ENCODE data around the gene GEMIN7.
"Not testable (repeated sequence)": the region's sequence is repeated elsewhere in the genome, so short reads cannot be mapped to it uniquely, and the experiment has no call there.

GEMIN7 gene

DNA sequence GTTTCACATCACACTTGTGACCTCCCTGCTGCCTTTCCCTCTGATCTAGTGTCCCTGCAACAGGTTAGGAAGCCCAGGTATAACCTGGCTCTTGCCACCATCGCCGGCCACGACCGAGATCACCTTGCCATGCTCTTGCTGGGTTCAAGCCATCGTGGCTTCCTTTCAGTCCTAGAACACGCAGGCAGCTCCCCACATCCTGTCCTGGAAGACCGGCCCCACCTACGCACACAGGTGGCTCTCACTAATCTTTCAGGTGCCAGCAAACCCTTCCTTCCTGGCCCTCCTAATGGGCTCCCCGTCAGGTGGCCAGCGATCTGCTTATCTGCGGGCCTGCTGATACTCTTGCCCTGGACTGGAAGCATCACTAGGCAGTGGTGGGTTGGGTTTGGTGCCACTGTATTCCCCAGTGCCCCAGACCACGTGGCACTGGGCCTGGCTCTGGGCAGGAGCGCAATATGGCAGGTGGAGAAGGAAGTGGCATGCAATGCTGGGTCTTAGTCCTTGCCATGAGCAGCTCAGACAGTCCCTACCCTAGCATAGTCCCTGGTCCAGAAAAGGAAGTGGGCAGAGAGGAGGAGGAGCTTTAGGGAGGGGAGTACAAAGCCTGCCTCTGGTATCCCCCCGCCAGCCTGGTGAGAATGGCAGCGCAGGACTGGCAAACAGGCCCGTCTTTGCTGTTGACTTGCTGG, 25.7 kb downstream of the GEMIN7 start:
- DNase-seq (ENCODE audit: low spot score), result no peak

DNA sequence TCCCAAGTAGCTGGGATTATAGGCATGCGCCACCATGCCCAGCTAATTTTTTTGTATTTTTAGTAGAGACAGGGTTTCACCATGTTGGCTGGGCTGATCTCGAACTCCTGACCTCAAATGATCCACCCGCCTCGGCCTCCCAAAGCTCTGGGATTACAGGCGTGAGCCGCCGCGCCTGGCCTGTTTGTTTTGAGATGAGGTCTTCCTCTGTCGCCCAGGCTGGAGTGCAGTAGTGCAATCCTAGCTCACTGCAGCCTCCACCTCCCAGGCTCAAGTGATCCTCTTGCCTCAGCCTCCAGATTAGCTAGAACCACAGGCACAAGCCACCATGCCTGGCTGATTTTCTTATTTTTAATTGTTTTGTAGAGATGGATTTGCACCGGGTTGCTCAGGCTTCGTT, 27.3 kb downstream of the GEMIN7 start:
- not testable (repeated sequence) for DNase-seq (ENCODE audit: low spot score)

DNA sequence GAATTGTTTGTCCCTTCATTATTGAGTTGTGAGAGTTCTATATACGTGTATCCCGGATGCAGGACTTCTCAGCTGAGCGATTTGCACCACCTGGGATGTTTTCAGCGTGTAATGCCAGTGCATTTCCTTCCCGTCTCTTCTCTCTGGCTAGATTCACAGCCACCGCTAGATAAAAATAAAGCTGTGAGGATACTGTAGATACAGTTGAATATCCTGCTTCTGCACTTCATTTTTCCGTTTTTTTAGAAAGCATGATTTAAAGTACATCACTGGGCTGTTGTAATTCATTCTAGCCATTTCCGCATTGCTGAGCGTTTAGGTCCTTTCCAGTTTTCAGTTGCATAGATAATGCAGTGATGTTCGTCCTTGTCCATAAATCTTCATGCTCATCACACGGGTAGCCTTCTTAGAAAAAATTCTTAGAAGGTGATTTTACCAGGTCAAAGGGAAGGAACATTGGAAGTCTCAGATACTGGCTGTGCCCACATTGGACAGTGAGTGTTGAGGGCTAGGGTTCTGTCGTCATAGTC, 28.6 kb downstream of the GEMIN7 start:
- DNase-seq (ENCODE audit: low spot score), result no peak

DNA sequence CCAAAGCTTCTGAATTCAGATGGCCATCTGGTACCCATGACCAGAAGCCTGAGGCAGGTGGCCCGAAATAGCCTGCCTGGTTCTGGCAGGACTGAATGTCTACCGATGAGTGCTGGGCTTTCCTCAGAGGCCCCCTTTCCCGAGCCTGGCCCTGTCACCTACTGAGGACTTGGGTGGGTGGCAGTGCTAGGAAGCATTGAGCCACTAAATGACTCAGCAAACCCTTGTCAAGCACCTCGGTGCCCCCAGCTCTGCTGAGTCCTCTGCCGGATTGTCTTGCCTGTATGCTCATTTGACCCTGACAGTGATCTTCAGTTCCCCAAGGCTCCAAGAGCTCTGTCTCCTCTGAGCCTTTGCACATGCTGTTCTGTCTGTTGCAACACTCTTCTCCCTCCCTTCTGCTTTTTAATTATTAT, 31.8 kb downstream of the GEMIN7 start:
- DNase-seq (ENCODE audit: low spot score), result no peak

DNA sequence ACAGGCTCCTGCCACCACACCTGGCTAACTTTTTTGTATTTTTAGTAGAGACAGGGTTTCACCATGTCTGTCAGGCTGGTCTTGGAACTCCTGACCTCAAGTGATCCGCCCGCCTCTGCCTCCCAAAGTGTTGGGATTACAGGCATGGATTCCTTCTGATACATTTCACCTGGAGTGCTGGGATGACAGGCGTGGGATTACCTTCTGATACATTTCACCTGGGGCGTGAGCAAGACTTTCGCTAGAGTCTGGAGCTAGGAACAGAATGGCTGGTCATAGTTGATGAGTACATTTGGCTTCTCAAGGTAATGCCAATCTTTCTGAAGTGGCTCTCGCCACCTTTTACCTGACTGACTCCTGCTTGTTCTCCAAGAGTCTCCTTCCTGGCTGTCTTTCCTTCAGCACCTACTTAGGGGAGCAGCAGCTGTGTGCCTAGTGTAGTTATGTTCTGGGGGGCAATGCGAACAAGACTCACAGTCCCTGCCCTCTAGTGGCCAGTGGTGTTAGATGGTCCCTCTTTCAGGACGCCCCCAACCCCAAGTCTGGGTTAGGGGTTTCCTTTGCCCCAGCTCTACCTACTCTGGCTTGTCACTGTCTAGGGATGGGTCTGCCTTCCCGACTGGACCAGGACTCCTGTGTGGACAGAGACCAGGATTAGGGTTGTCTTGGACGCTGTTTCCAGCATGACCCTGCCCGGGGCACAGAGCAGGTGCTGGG, 33.2 kb downstream of the GEMIN7 start:
- no peak for DNase-seq (ENCODE audit: low spot score)

DNA sequence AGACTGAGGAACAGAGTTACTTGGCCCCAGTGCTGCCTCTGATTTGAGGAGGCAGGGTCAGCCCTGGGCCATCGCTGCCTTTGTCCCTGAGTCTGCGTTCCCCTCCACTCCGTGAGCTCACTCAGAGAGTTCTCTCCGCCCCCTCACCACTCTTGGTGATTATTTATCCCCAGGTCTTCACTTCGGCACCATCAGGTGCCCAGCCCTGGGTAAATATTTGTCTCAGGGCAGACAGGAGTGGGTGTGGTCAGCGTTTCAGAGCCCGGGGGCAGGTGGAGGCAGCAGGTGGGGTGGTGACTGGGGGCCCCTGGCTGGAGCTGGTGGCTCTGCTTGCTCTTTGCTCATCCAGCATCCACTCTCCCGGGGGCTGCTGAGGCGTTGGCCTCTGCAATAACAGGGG, 34.6 kb downstream of the GEMIN7 start:
- no peak for DNase-seq (ENCODE audit: low spot score)

DNA sequence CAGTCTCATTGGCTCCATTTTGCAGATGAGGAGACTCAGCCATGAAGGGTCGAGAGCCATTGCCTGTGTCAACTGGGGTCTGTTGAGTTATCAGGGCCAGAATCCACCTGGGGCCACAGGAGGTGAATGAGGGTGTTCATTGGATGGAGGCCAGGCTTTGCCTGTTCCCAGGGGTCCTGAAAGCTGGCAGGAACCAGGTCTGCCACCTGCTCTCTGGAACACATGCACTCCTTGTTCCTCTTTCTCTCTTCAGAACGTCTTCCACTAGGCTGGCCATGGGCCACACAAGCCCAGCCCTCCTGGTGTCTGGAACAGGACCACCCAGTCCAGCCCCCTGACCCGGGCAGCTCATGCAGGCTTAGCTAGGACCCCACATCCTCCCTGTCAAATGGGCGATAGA, 35.1 kb downstream of the GEMIN7 start:
- DNase-seq (ENCODE audit: low spot score), result no peak

DNA sequence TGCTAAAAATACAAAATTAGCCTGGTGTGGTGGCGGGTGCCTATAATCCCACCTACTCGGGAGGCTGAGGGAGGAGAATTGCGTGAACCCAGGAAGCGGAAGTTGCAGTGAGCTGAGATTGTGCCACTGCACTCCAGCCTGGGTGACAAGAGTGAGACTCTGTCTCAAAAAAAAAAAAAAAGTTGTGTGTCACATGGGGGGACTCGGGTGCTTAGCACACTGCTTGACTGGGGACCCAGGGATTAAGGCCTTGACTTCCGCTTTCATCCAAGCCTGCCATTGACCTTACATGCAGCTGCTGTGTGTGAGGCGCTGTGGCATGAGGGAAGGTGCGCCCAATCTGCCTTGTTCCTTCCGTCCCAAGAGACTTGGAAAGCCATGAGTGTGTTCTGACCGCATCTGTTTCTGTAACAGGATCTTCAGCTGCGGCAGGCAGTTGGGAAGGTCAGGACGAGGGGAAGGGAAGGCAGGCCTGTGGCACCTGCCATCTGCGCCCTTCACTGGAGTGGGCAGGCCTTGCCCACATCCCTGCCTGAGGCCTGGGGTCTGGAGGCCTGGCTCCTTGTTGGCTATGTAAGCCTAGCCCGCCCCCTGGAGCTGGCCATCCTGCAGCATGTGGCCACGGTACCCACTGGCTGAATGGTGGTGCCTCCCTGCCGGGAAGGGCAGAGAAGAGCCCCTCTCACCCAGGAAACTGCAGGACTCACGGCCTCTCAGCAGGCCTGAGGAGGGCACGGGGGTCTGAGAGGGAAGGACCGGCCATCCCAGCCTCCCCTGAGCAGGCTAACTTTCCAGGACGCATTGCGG, 37.0 kb downstream of the GEMIN7 start:
- DNase-seq (ENCODE audit: low spot score), result no peak

DNA sequence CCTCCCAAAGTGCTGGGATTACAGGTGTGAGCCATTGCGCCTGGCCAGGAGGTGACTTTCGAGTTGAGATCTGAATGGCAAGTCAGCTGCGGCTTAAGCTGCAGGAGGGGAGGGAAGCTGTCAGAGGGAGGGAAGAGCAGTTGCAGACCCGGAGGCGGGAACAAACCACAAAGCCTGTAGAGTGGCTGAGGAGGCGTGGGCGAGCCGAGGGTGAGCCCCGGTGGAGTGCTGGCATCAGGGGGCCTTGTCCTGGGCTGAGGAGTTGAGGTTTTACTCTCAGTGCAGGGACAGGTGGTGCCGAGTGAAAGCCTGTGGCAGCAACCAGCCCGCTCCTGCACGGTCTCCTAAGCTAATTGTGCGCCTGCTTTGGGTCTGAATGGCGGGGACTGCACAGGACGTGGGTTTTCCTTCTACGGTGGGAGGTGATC, 38.1 kb downstream of the GEMIN7 start:
- no peak for DNase-seq (ENCODE audit: low spot score)

DNA sequence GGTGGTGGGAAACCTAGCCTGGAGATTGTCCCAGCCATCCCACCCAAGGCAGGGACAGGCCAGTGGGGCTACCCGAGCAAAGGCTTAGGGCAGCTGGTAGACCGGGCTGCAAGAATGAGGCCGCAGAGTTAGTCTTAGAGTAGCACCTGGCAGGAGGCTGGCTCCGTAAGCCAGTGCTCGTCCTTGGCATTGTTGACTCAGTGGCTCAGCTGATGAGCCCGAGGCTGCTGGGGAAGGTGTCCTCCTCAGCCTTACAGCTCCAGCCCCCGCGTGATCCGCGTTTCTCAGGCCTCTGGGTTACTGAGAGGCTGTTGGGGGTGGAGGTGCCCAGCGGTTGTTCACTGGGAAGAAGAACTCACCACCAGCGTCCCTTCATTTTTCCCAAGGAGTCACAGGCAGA, 38.6 kb downstream of the GEMIN7 start:
- no peak for DNase-seq (ENCODE audit: low spot score)

DNA sequence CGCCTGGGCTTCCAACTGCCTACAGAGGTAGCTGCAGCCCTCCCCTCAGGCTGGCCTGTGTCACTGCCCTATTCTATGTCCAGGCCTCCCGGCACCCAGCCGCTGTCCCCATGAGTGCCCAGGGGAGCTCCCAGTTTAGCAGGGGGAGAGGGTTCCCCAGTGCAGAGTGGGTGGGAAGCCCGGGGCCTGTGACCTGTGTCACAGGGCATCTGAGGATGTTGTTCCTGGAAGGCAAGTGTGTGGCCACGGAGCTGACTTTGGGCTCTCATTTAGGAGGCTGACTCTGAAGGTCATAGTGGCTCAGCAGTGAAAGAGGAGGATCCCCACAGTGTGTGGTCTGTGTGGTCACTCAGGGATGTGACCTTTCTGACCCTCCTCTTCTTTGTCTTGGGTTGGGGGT, 39.0 kb downstream of the GEMIN7 start:
- DNase-seq (ENCODE audit: low spot score), result no peak

DNA sequence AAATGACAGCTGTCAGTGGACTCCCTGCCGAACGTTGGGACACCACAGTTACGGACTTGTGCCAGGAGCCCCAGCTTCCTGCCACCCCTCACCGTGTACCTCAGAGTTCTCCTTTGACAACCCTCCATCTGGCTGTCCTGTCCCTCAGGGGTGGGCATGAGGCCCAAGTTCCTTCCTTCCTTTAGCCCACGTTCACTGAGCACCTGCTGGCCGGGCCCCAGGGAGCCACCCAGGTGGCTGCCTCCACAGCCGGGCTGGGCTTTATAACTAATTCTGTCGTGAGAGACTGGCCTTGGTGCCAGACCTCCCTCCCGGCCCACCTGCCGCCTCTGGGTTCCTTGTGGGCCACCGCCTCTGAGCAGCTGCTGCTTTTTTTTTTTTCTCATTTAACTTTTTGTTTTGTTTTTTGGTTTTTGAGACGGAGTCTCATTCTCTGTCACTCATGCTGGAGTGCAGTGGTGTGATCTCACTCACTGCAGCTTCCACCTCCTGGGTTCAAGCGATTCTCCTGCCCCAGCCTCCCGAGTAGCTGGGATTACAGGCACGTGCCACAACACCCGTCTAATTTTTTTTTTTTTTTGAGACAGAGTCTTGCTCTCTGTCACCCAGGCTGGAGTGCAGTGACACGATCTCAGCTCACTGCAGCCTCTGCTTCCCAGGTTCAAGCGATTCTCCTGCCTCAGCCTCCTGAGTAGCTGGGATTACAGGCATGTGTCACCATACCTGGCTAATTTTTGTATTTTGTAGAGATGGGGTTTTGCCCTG, 39.7 kb downstream of the GEMIN7 start:
- DNase-seq (ENCODE audit: low spot score), result not testable (repeated sequence)

DNA sequence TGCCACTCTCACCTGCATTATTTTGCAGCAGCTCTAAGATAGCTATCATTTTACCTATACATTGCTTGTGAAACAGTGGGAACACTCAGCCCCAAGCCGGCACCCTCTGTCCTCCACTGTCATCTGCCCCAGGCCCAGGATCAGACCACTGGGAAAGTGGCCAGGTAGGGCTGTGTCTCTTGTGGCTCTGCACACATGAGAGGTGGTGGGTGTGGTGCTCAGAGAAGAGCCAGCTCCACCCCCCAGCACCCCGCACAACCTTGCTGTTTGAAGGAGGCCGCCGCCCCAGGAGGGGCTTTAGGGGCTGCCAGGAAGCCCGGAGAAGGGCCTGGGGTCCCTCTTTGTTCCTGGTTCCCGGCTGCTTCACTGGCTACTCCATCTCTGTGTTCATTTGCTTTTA, 40.5 kb downstream of the GEMIN7 start:
- no peak for DNase-seq (ENCODE audit: low spot score)

DNA sequence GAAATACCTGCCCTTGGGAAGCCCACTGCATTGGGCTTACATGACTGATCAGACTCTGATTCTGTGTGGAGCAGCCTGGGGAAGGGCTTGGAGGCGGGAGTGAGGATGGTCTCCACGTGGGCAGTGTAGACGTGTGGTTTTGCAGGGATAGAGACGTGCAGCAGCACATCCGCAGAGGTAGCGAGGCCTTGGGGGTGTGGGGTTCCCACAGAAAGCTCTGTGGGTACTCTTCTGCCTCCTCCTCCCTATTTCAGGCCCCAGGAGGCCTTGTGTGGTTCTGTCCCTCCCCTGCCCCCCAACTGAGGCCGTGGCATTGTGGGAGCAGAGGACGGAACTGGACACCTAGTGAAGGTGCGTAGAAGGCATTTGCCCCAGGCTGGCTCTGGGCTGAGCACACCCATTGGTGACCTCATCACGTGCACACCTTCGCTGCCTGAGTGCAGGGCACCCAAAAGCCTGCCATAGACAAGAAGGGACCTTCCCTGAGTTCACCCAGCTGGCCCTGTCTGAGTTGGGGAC, 42.8 kb downstream of the GEMIN7 start:
- no peak for DNase-seq (ENCODE audit: low spot score)

DNA sequence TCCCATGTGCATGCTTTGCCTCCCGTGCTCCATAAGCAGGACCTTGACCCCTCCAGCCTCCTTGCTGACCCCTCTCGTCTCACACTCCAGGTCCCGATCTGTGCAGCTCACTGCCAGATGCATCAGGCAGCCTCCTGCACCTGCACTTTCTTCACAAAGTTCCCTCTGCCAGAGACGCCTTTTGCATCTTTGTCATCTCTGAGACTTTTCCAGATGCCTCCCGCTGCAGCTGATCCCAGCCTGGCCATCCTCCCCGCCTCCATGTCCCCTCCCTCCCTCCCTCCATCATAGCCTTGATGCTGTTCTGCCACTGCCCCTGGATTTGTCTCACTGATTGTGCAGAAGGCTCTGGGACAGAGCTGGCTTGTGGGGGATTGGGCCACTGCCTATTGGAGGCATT, 43.8 kb downstream of the GEMIN7 start:
- DNase-seq (ENCODE audit: low spot score), result no peak

DNA sequence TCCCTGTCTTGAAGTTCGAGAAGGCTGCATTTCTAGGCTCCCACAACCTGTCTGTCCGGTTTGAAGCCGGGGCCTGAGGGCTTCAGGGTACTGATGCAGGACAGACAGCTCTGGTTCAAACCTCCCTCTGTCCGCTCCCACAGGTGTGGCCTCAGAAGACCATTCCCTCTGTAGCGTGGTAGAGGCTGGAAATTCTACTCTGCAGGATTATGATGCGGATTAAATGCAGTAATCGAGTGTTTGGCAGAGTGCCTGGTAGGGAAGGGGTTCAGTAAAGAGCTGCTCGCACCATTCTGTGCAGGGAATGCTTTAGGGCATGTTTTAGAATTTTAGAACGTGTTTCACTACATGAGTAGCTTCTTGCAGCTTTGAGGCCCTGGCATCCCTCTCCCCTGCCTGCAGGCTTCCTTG, 44.4 kb downstream of the GEMIN7 start:
- DNase-seq (ENCODE audit: low spot score), result no peak

DNA sequence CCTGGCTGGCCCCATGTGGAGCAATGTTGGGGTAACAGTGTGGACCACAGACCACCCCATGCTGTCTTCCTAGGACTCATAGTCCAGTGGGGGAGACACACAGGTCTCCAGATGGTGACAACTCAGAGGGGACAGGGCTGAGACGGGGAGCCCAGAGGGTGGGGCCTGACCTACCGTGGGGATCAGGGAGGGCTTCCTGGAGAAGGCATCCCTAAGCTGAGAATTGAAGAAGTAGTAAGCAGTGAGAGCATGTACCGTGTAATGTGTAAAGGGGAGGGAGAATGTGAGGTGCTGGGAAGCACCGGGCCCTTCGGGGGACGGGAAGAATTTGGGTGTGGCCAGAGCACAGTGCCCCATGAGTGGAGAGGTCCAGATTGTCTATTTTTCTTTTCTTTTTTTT, 45.0 kb downstream of the GEMIN7 start:
- no peak for DNase-seq (ENCODE audit: low spot score)

DNA sequence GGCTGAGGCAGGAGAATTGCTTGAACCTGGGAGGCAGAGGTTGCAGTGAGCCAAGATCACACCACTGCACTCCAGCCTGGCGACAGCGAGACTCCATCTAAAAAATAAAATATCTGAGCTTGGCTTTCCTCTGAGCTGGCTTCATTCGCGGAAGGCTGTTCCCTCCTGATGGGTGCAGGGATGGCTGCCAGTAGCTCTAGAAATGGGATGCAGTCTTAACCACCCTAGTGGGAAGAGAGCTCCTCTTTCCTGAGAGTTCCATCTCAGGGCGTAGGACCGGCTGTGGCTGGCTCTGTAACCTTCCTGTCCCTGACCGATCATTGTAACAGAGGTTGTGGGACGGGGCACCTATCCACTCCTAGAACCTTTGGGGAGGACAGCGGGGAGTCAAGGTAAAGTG, 46.3 kb downstream of the GEMIN7 start:
- DNase-seq (ENCODE audit: low spot score), result no peak

DNA sequence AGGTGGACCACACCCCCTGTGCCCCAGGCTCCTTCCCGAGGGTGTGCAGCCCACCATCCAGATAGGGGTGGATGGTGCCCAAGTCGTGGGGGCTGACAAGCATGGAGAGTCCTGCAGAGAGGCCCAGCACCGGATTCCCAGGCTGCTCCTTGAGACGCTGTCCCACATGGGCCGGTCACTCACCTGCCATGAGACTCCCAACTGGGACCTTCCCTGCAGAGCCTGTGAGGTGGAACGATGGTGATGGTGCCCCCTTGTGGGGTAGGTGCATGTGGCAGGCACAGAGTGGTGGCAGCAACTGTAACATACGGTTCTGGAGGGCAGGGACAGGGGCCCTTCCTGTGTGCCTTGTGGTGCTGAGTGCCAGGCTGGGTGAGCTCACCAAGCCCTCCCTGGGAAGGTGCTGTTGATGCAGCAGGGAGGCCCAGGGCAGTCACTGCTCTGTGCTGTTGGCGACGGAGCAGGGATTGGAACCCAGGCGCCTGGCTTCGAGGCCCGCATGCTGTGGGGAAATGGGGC, 47.0 kb downstream of the GEMIN7 start:
- no peak for DNase-seq (ENCODE audit: low spot score)

DNA sequence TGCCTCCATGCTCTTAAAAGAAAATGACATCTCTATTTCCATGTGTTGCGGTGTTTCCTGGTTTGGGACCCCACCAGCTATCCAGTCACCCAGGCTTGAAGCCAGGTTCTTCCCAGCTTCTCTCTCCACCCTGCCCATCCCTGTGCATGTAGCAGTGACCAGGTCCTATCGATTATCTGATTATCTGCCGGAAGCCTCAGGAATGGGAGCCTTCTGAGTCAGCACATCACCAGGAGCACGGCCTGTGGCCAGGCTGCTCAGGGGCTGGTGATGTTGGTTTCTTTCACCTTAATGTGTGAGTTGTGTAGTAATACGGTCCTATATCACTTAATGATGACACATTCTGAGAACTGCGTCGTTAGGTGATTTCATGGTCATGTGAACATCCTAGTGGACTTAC, 47.6 kb downstream of the GEMIN7 start:
- DNase-seq (ENCODE audit: low spot score), result no peak

DNA sequence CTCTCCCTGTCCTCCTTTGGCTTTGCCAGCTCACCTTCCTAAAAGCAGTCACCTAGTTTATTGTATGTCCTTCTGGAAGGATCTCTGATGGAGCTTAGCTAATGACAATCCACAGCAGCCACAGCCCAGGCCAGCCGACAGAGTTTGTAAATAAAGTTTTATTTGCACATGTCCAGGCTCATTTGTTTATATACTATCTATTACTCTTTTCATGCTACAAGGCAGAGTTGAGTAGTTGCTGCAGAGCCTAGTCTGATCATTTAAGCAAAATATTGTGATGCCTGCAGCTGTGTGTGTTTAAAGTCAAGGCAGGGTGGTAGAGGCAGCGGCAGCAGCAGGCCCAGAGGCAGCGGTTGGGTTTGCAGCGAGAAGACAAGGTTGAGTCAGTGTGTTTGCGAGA, 49.1 kb downstream of the GEMIN7 start:
- DNase-seq (ENCODE audit: low spot score), result no peak

DNA sequence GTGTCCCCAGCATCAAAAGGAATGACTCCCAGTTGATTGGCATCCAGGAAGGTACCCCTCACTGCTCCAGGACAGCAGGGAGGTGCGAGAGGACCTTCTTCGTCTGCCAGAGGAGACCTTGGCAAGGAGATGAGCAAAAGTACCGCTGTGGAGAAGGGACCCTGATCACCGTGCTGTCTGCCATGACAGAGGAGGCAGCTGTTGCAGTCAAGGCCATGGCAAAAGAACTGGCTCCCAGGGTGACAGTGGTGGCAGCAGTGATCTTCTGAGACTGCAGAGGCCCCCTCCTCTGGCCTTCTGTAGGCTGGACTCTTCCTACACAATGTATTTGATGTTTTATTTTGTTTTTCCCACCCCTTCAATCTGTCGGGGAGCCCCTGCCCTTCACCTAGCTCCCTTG, 49.7 kb downstream of the GEMIN7 start:
- no peak for DNase-seq (ENCODE audit: low spot score)
